GM20431 (cell line): ENCODE measurements around the gene BLTP1.
"Not testable (repeated sequence)": the region's sequence is repeated elsewhere in the genome, so short reads cannot be mapped to it uniquely, and the experiment has no call there.

Experiments
- in situ Hi-C: fragments of 300-500 bp; cut with MseI, MboI; formaldehyde crosslinking; loops from one replicate; pipeline ENCODE4 v1.15.0; 2020; ENCODE audit warnings: low sequenced_read_pairs; ENCODE audit not compliant: unreplicated experiment

Gene BLTP1

GRCh38 chr4:122151982-122152710, at the start of gene BLTP1:
TSS of gene BLTP1 (plus strand) at chr4:122152331. CDS start at chr4:122170648, 18,317 bp downstream.
- in situ Hi-C loops: no loop called here

GRCh38 chr4:122104184-122104583, 47.9 kb upstream of the BLTP1 start:
- in situ Hi-C loops: no loop called here

- in situ Hi-C loops: no loop called here
Observed at GRCh38 chr4:122107680-122108079, 44.5 kb upstream of the BLTP1 start.

GRCh38 chr4:122110304-122110703, 41.8 kb upstream of the BLTP1 start:
- in situ Hi-C loops: not testable (repeated sequence)

- in situ Hi-C loops: no loop called here
Observed at GRCh38 chr4:122117743-122118142, 34.4 kb upstream of the BLTP1 start.

- in situ Hi-C loops: no loop called here
Observed at GRCh38 chr4:122118243-122118642, 33.9 kb upstream of the BLTP1 start.

GRCh38 chr4:122119739-122120138, 32.4 kb upstream of the BLTP1 start:
- in situ Hi-C loops: no loop called here

GRCh38 chr4:122121593-122121992, 30.5 kb upstream of the BLTP1 start:
- in situ Hi-C loops: no loop called here

- in situ Hi-C loops: no loop called here
Observed at GRCh38 chr4:122122083-122122482, 30.0 kb upstream of the BLTP1 start.

GRCh38 chr4:122129061-122129460, 23.1 kb upstream of the BLTP1 start:
- in situ Hi-C loops: no loop called here

- in situ Hi-C loops: no loop called here
Observed at GRCh38 chr4:122131562-122132157, 20.5 kb upstream of the BLTP1 start.

- in situ Hi-C loops: no loop called here
Observed at GRCh38 chr4:122132891-122133290, 19.2 kb upstream of the BLTP1 start.

GRCh38 chr4:122139139-122139538, 13.0 kb upstream of the BLTP1 start:
- in situ Hi-C loops: no loop called here

- in situ Hi-C loops: no loop called here
Observed at GRCh38 chr4:122140834-122141233, 11.3 kb upstream of the BLTP1 start.

- in situ Hi-C loops: no loop called here
Observed at GRCh38 chr4:122142687-122143086, 9.4 kb upstream of the BLTP1 start.

GRCh38 chr4:122146652-122147051, 5.5 kb upstream of the BLTP1 start:
- in situ Hi-C loops: no loop called here

- in situ Hi-C loops: no loop called here
Observed at GRCh38 chr4:122150931-122151330, 1.2 kb upstream of the BLTP1 start.

- in situ Hi-C loops: no loop called here
Observed at GRCh38 chr4:122152711-122153226, 638 bp downstream of the BLTP1 start.

GRCh38 chr4:122156819-122157218, 4.7 kb downstream of the BLTP1 start:
- in situ Hi-C loops: no loop called here

- in situ Hi-C loops: no loop called here
Observed at GRCh38 chr4:122163301-122163700, 11.2 kb downstream of the BLTP1 start.

- in situ Hi-C loops: no loop called here
Observed at GRCh38 chr4:122163767-122164166, 11.6 kb downstream of the BLTP1 start.

- in situ Hi-C loops: no loop called here
Observed at GRCh38 chr4:122167369-122167768, 15.2 kb downstream of the BLTP1 start.
